Panc1 (cell line): ENCODE measurements around the gene ACTR10. TPM values are rescaled to one million over a fixed set of nuclear protein-coding genes. Genes with fewer than 3 reads are reported as not detected.

Source experiments
- ATAC-seq: fragments of 200-7000 bp; cut with Tn5 transposase; 2 replicates; pipeline ENCODE4 v1.9.1; 2020; ENCODE audit warnings: mild to moderate bottlenecking, moderate library complexity
- BruUV-seq: library from RNA; stranded (reverse); fragments of 400-500 nt; replicated peaks from 2 replicates; lab custom pipeline; 2021; lab: Mats Ljungman, UMichigan
- CTCF ChIA-PET: fragments of 300-600 bp; sonication (Branson Sonifier 250); formaldehyde crosslinking; loops from one replicate; lab custom pipeline; 2022; ENCODE audit warnings: antibody characterized with exemption; lab: Charles Lee
- POLR2A ChIA-PET: fragments of 300-600 bp; sonication (Branson Sonifier 250); formaldehyde crosslinking; loops from one replicate; lab custom pipeline; 2022; ENCODE audit warnings: antibody characterized with exemption; lab: Charles Lee
- DNase-seq: peaks from one replicate; pipeline ENCODE4 v3.0.0-alpha.2; 2010; ENCODE audit warnings: low read depth, low spot score
- H3K27ac ChIP-seq: 2 replicates; pipeline ENCODE4 v1.5.1; 2011; ENCODE audit warnings: mild to moderate bottlenecking, low read length, inconsistent platforms
- H3K27me3 ChIP-seq: fragments of 200-500 bp; sonication (Bioruptor generic); 2 replicates; pipeline ENCODE4 v1.6.0; 2014; ENCODE audit warnings: low read length, inconsistent platforms; ENCODE audit not compliant: control insufficient read depth, insufficient read depth
- H3K36me3 ChIP-seq: fragments of 200-500 bp; sonication (Bioruptor generic); 2 replicates; pipeline ENCODE4 v1.5.1; 2014; ENCODE audit warnings: inconsistent platforms, mild to moderate bottlenecking, low read length, moderate library complexity; ENCODE audit not compliant: control insufficient read depth, insufficient read depth
- H3K4me1 ChIP-seq: 2 replicates; pipeline ENCODE4 v1.5.1; 2011; ENCODE audit warnings: inconsistent platforms, mild to moderate bottlenecking, low read length, moderate library complexity; ENCODE audit not compliant: control insufficient read depth, insufficient read depth
- H3K4me3 ChIP-seq, 2 experiments: 2 replicates each; pipeline ENCODE4 v1.5.1; 2011 to 2012; ENCODE audit warnings: low read depth in 2 of 2, low read length in 2 of 2, mild to moderate bottlenecking in 2 of 2, inconsistent platforms in 1 of 2, moderate library complexity in 1 of 2
- H3K9me3 ChIP-seq: fragments of 200-500 bp; sonication (Bioruptor generic); 2 replicates; pipeline ENCODE4 v1.5.1; 2014; ENCODE audit warnings: low read depth, mild to moderate bottlenecking, inconsistent platforms, low read length, moderate library complexity; ENCODE audit not compliant: control insufficient read depth, insufficient read depth
- POLR2AphosphoS5 ChIP-seq: IDR thresholded peaks from 2 replicates; pipeline ENCODE4 v1.6.1; 2012; ENCODE audit warnings: mild to moderate bottlenecking, low read depth, low read length, moderate library complexity
- REST ChIP-seq, 2 experiments: IDR thresholded peaks; 2 replicates each; pipeline ENCODE4 v1.6.1; 2011 to 2012; ENCODE audit warnings: low read depth in 2 of 2, control low read depth in 1 of 2, low read length in 1 of 2, mild to moderate bottlenecking in 1 of 2, moderate library complexity in 1 of 2; ENCODE audit not compliant: insufficient read depth in 1 of 2
- SIN3A ChIP-seq: IDR thresholded peaks from 2 replicates; pipeline ENCODE4 v1.6.1; 2012; ENCODE audit warnings: low read depth, mild to moderate bottlenecking, low read length, moderate library complexity, borderline replicate concordance; ENCODE audit not compliant: insufficient read depth
- TCF7L2 ChIP-seq: IDR thresholded peaks from 2 replicates; pipeline ENCODE4 v1.6.1; 2011; ENCODE audit warnings: mild to moderate bottlenecking, low read depth, low read length, inconsistent platforms
- in situ Hi-C: cut with HindIII; loops from 2 replicates; pipeline ENCODE4 v1.10.0; 2016; ENCODE audit warnings: low sequenced_read_pairs, low pct_unique_long_range_greater_than_20kb
- intact Hi-C: fragments of 100-400 bp; cut with micrococcal nuclease; formaldehyde crosslinking; loops from one replicate; pipeline ENCODE4 v1.10.0; 2022; ENCODE audit not compliant: unreplicated experiment
- total RNA-seq: library from RNA; stranded (reverse); gene quantifications from one replicate; pipeline ENCODE4 v1.2.1, GENCODE V29; 2021; ENCODE audit not compliant: unreplicated experiment
- TF ChIP-seq, protein P1 (sequence below): fragments of 450-650 bp; IDR thresholded peaks from 2 replicates; pipeline ENCODE4 v1.5.1; 2017; ENCODE audit warnings: mild to moderate bottlenecking

The ACTR10 gene
- total RNA-seq, 1 experiment from 2014 or later: 34.9 TPM

DNA sequence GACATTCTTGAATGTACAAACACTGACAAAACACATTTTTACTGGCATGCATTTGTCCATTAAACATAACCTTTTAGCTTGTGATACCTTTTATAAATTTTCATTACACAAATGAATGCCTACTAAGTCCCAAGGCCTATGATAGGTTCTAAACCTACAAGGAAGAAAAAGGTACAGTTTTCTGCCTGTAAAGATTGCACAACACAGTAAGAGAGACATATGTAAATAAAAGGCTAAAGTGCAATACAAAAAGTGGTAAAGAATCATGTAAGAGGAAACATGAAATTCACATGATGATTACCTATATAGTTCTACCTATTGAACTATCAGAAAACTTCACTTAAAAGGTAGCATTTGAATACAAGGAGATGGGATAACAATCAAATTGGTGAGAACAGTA is 83.8 kb downstream of the ACTR10 start:
- no TSS peak for BruUV-seq
- Histone ChIP-seq H3K36me3 (peaks cover 17% of the 10 kb centered on the region; the same call in 1 of the 2 replicates), H3K27ac (no peak overlapping the region), H3K4me1 (no peaks in the 10 kb centered on the region), H3K9me3 (no peaks in the 10 kb centered on the region), H3K4me3 (no peak overlapping the region), H3K27me3 (no peaks in the 10 kb centered on the region)
- intact Hi-C loops (no loop called here), in situ Hi-C loops (no loop called here)
- CTCF ChIA-PET: no interaction called here
- TF ChIP-seq REST (IDR thresholded peaks at IDR 0.05; ENCODE audit: insufficient read depth in 1 of 2, low read depth in 2 of 2, low read length in 1 of 2): no peak
- TF ChIP-seq, protein P1, sequence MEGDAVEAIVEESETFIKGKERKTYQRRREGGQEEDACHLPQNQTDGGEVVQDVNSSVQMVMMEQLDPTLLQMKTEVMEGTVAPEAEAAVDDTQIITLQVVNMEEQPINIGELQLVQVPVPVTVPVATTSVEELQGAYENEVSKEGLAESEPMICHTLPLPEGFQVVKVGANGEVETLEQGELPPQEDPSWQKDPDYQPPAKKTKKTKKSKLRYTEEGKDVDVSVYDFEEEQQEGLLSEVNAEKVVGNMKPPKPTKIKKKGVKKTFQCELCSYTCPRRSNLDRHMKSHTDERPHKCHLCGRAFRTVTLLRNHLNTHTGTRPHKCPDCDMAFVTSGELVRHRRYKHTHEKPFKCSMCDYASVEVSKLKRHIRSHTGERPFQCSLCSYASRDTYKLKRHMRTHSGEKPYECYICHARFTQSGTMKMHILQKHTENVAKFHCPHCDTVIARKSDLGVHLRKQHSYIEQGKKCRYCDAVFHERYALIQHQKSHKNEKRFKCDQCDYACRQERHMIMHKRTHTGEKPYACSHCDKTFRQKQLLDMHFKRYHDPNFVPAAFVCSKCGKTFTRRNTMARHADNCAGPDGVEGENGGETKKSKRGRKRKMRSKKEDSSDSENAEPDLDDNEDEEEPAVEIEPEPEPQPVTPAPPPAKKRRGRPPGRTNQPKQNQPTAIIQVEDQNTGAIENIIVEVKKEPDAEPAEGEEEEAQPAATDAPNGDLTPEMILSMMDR: no peak
- no peak for TF ChIP-seq POLR2AphosphoS5
- TF ChIP-seq SIN3A: no peak
- TF ChIP-seq TCF7L2: no peak
- no peak for ATAC-seq
- DNase-seq: no peak
- POLR2A ChIA-PET: no interaction called here

DNA sequence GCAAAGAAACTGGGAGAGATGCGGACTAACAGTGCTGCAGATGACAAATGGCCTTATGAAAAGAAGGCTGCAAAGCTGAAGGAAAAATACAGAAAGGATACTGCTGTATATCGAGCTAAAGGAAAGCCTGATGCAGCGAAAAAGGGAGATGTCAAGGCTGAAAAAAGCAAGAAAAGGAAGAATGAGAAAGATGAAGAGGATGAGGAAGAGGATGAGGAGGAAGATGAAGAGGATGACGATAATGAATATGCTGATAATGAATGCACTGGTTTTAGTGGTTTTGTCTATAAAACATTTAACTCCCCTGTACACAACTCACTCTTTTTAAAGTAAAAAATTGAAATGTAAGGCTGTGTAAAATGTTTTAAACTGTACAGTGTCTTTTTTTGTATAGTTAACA is 85.2 kb downstream of the ACTR10 start:
- no peak overlapping the region for H3K4me3 ChIP-seq
- H3K36me3 ChIP-seq: peaks cover 18% of the 10 kb centered on the region; the same call in 1 of the 2 replicates
- in situ Hi-C loops: no loop called here
- H3K27ac ChIP-seq: no peak overlapping the region
- DNase-seq (no peak), ATAC-seq (no peak)
- POLR2A ChIA-PET: no interaction called here
- BruUV-seq: no TSS peak
- intact Hi-C loops: no loop called here
- CTCF ChIA-PET: no interaction called here
- H3K27me3 ChIP-seq: no peaks in the 10 kb centered on the region
- no peaks in the 10 kb centered on the region for H3K9me3 ChIP-seq
- no peak for TF ChIP-seq TCF7L2
- TF ChIP-seq REST (IDR thresholded peaks at IDR 0.05; ENCODE audit: insufficient read depth in 1 of 2, low read depth in 2 of 2, low read length in 1 of 2): no peak
- TF ChIP-seq POLR2AphosphoS5: no peak
- TF ChIP-seq, protein P1: no peak
- no peak for TF ChIP-seq SIN3A
- no peaks in the 10 kb centered on the region for H3K4me1 ChIP-seq
